ENCODE measurements around the gene ZNF584. TPM values are rescaled to one million over a fixed set of nuclear protein-coding genes. Genes with fewer than 3 reads are reported as not detected.
A peak's percentile ranks its signal among the peaks of the same experiment; 100 is the strongest.

ZNF584 gene
- polyA plus RNA-seq, 2 of the 4 experiments (the other 2 are of a cell fraction): 15.6 to 18.2 TPM

GRCh38 chr19:58380662-58381459, 27.6 kb upstream of the ZNF584 start, which contains the start of gene ZNF837 (continued):
- TF ChIP-seq REST (IDR thresholded peaks at IDR 0.05) (no peak; the same call in 1 of the 2 replicates), EP300 (IDR thresholded peaks at IDR 0.05) (peak in 1 of 2 experiments; percentile 16; a peak in 1 of 5 replicates), SREBF2 (IDR thresholded peaks at IDR 0.05) (no peak), MAFK (IDR thresholded peaks at IDR 0.05; ENCODE audit: partially characterized antibody) (no peak), RARB (CRISPR knock-in tag; IDR thresholded peaks at IDR 0.05) (no peak), CEBPB (IDR thresholded peaks at IDR 0.05) (no peak), JUNB (IDR thresholded peaks at IDR 0.05) (no peak), EHF (CRISPR knock-in tag; IDR thresholded peaks at IDR 0.05) (peak; percentile 79; the same call in 1 of the 2 replicates), RFX5 (IDR thresholded peaks at IDR 0.05) (no peak), SMC3 (IDR thresholded peaks at IDR 0.05) (peak; percentile 34; the same call in 2 of the 3 replicates), KDM1A (IDR thresholded peaks at IDR 0.05; ENCODE audit: low read depth) (no peak), TP53 (CRISPR knock-in tag; IDR thresholded peaks at IDR 0.05) (peak; percentile 89), CHD2 (IDR thresholded peaks at IDR 0.05; ENCODE audit: low read length, partially characterized antibody) (no peak), FOSL2 (IDR thresholded peaks at IDR 0.05) (0 out of 2 replicates have a peak, but pooled peaks have one; percentile 12), FOSL2 (CRISPR knock-in tag; IDR thresholded peaks at IDR 0.05) (peak; percentile 66), FOXS1 (CRISPR knock-in tag; IDR thresholded peaks at IDR 0.05) (peak; percentile 78; the same call in 1 of the 2 replicates), ZFP36 (IDR thresholded peaks at IDR 0.05; ENCODE audit: borderline replicate concordance, partially characterized antibody) (no peak), HOXB13 (CRISPR knock-in tag; IDR thresholded peaks at IDR 0.05; ENCODE audit: low read depth) (peak; percentile 59; the same call in 1 of the 2 replicates), KDM5A (IDR thresholded peaks at IDR 0.05) (peak; percentile 74), NFE2L2 (conservative IDR thresholded peaks at IDR 0.05; ENCODE audit: low read length) (no peak), HOXB5 (CRISPR knock-in tag; IDR thresholded peaks at IDR 0.05) (peak; percentile 90), FOSB (CRISPR knock-in tag; IDR thresholded peaks at IDR 0.05) (no peak), NPAS2 (CRISPR knock-in tag; IDR thresholded peaks at IDR 0.05; ENCODE audit: borderline replicate concordance) (no peak), CTCF (IDR thresholded peaks at IDR 0.05) (no peak), NR3C1 (IDR thresholded peaks at IDR 0.05) (no peak), MYC (IDR thresholded peaks at IDR 0.05; ENCODE audit: borderline replicate concordance, low read length) (peak; percentile 62), RCOR1 (IDR thresholded peaks at IDR 0.05; ENCODE audit: low read depth, low read length) (no peak), ATOH8 (CRISPR knock-in tag; IDR thresholded peaks at IDR 0.05; ENCODE audit: low read depth) (peak; percentile 64; the same call in 1 of the 2 replicates), HEYL (CRISPR knock-in tag; IDR thresholded peaks at IDR 0.05) (no peak), HOXA7 (CRISPR knock-in tag; IDR thresholded peaks at IDR 0.05) (no peak)
- TF ChIP-seq, protein P1, sequence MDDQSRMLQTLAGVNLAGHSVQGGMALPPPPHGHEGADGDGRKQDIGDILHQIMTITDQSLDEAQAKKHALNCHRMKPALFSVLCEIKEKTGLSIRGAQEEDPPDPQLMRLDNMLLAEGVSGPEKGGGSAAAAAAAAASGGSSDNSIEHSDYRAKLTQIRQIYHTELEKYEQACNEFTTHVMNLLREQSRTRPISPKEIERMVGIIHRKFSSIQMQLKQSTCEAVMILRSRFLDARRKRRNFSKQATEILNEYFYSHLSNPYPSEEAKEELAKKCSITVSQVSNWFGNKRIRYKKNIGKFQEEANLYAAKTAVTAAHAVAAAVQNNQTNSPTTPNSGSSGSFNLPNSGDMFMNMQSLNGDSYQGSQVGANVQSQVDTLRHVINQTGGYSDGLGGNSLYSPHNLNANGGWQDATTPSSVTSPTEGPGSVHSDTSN (IDR thresholded peaks at IDR 0.05): peak; percentile 98
- TF ChIP-seq, protein P2, sequence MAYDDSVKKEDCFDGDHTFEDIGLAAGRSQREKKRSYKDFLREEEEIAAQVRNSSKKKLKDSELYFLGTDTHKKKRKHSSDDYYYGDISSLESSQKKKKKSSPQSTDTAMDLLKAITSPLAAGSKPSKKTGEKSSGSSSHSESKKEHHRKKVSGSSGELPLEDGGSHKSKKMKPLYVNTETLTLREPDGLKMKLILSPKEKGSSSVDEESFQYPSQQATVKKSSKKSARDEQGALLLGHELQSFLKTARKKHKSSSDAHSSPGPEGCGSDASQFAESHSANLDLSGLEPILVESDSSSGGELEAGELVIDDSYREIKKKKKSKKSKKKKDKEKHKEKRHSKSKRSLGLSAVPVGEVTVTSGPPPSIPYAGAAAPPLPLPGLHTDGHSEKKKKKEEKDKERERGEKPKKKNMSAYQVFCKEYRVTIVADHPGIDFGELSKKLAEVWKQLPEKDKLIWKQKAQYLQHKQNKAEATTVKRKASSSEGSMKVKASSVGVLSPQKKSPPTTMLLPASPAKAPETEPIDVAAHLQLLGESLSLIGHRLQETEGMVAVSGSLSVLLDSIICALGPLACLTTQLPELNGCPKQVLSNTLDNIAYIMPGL (CRISPR knock-in tag; IDR thresholded peaks at IDR 0.05; ENCODE audit: borderline replicate concordance): peak; percentile 74; the same call in 1 of the 2 replicates
- TF ChIP-seq, protein P3, sequence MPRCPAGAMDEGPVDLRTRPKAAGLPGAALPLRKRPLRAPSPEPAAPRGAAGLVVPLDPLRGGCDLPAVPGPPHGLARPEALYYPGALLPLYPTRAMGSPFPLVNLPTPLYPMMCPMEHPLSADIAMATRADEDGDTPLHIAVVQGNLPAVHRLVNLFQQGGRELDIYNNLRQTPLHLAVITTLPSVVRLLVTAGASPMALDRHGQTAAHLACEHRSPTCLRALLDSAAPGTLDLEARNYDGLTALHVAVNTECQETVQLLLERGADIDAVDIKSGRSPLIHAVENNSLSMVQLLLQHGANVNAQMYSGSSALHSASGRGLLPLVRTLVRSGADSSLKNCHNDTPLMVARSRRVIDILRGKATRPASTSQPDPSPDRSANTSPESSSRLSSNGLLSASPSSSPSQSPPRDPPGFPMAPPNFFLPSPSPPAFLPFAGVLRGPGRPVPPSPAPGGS (IDR thresholded peaks at IDR 0.05): peak; percentile 94
